Fibroblast of pulmonary artery (primary cell): ENCODE measurements around the gene PHETA1.

Experiments
- DNase-seq: peaks from one replicate; pipeline ENCODE4 v3.0.0-alpha.2; 2010; ENCODE audit warnings: low read depth
- H3K4me3 ChIP-seq: replicated peaks from 2 replicates; pipeline ENCODE4 v1.5.1; 2011; ENCODE audit warnings: low read depth, mild to moderate bottlenecking, control low read depth, low read length, moderate library complexity
- CTCF ChIP-seq: IDR thresholded peaks from 2 replicates; pipeline ENCODE4 v1.5.1; 2011; ENCODE audit warnings: mild to moderate bottlenecking, control low read depth, low read length, inconsistent platforms; ENCODE audit errors: missing control alignments

Gene PHETA1

GRCh38 chr12:111412830-111413441 is 44.0 kb upstream of the PHETA1 start:
- TF ChIP-seq CTCF, result no peak
- H3K4me3 ChIP-seq, result no peak overlapping the region
- DNase-seq, result peak; percentile 44

DNA sequence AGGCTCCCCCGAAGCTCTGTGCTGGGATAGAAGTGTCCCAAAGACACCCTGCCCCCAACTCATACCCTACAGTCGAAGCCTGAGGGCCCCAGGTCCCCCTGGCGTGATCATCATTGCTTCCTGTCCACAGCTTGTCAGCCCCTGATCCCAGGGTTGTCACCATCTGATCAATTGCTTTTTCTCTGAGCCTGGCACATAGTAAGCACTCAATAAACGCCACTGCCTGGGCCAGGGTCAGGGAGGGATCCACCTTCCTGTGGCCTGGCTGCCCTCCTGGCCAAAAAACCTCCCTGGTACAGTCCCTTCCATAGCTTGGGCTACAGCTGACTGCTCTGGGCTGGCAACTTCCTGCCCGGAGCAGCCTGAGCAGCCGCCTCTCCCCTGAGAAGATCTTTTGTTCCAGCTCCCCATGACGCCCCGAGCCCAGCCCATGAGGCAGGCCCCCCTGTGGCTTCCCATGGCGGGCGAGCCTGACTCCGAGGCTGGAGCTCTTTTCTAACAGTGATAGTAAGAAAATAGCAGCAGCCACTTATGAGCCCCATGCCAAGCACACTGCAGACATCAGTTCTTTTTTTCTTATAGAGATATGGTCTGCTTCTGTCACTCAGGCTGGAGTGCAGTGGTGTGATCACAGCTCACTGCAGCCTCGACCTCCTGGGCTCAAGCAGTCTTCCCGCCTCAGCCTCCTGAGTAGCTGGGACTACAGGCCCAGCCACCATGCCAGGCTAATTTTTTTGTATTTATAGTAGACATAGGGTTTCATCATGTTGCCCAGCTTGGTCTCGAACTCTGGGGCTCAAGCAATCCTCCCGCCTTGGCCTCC is 43.3 kb upstream of the PHETA1 start:
- no peak for DNase-seq
- TF ChIP-seq CTCF, result no peak

GRCh38 chr12:111411185-111411764 is 42.4 kb upstream of the PHETA1 start:
- DNase-seq, result no peak
- no peak for TF ChIP-seq CTCF
- H3K4me3 ChIP-seq, result no peak overlapping the region

More for the DNA sequence above, 43.3 kb upstream of the PHETA1 start:
- H3K4me3 ChIP-seq, result no peak overlapping the region

DNA sequence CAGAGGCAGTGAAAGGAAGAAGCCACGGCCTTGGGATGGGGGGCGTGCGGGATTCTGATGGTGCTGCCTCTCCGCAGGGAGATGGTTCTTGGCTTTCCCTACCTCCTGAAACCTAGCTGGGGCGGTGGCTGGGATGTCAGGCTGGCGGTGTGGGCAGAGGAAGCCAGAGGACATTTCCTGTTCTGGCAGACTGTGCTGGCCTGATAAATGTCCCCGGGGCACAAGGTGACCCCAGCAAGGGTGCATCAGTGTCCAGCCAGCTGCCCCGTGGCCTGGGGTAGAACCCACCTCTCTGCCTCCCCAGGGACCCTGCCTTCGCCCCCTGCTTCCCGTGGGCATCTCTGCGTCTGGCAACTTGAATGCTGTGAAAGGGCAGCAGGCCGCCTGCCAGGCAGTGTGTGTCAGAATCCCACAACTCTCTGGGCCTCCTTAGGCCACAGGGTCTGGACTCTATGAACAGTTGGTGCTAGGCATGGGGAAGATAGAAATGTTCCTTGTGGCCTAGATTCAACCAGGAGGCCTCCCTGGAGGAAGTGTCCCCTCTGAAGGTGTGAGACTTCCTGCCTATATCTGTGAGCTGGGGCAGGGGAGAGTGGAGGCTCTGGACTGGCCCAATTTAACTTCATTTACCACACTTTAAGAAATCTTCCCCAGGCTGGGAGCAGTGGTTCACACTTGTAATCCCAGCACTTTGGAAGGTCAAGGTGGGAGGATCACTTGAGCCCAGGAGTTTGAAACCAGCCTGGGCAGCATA is 41.7 kb upstream of the PHETA1 start:
- H3K4me3 ChIP-seq, result no peak overlapping the region
- peak; percentile 35 for DNase-seq

GRCh38 chr12:111409780-111410430 is 41.0 kb upstream of the PHETA1 start:
- peak overlapping the region; percentile 31 for H3K4me3 ChIP-seq
- DNase-seq, result peak; percentile 78
- TF ChIP-seq CTCF, result no peak

More for the DNA sequence above, 41.7 kb upstream of the PHETA1 start:
- no peak for TF ChIP-seq CTCF

DNA sequence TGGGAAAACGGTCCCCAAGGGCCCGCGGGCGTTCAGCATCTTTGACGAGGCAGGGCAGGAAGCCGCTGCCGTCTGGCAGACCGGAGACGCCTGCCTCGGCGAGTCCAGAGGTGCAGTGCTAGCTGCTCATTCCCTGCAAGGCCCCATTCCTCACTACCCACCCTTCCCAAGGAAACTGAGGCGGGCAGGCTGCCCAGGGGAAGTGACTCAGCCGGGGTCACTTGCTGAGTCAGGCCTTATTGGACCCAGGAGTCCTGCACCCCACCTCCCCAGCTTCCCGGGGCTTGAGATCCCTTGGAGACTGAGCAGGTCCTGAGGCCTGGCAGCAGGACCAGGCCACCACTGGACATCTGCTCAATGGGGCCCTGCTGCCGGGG is 40.5 kb upstream of the PHETA1 start:
- no peak for TF ChIP-seq CTCF
- peak; percentile 54 for DNase-seq
- peak overlapping the region; percentile 31 for H3K4me3 ChIP-seq
